Stimulated activated CD4-positive, alpha-beta T cell treated with anti-CD3 and anti-CD28 coated beads, TNF-alpha, amount 100 ng/mL, for 48 hours (primary cell): Measurements from ENCODE around the gene DNAH8.

Experiments
- DNase-seq, 3 donors: peaks; one replicate each; pipeline ENCODE4 v3.0.0-alpha.2; 2020; ENCODE audit warnings: low read depth in 3 of 3

Gene DNAH8

GRCh38 chr6:39017547-39017880, 302.4 kb downstream of the DNAH8 start:
- no peak for DNase-seq

GRCh38 chr6:39018103-39018502, 303.0 kb downstream of the DNAH8 start:
- DNase-seq = no peak

- DNase-seq = no peak
Measured at GRCh38 chr6:39020136-39020535, 305.0 kb downstream of the DNAH8 start.

GRCh38 chr6:39021041-39021440, 305.9 kb downstream of the DNAH8 start:
- no peak for DNase-seq

GRCh38 chr6:39021779-39022178, 306.7 kb downstream of the DNAH8 start:
- DNase-seq = no peak

GRCh38 chr6:39026175-39026574, 311.1 kb downstream of the DNAH8 start:
- no peak for DNase-seq

- peak; percentile 19 to 47 (median 31) for DNase-seq
Measured at GRCh38 chr6:39029156-39030011, 314.3 kb downstream of the DNAH8 start.

GRCh38 chr6:39035681-39036080, 320.6 kb downstream of the DNAH8 start:
- DNase-seq = no peak

- no peak for DNase-seq
Measured at GRCh38 chr6:39037082-39037508, 322.0 kb downstream of the DNAH8 start.

- DNase-seq = no peak
Measured at GRCh38 chr6:39037707-39038106, 322.6 kb downstream of the DNAH8 start.

- DNase-seq = no peak
Measured at GRCh38 chr6:39040080-39040673, 325.1 kb downstream of the DNAH8 start.

GRCh38 chr6:39041072-39041471, 326.0 kb downstream of the DNAH8 start:
- no peak for DNase-seq

- no peak for DNase-seq
Measured at GRCh38 chr6:39043776-39044175, 328.7 kb downstream of the DNAH8 start.

- DNase-seq = no peak
Measured at GRCh38 chr6:39044181-39044580, 329.1 kb downstream of the DNAH8 start.

GRCh38 chr6:39047434-39048327, 332.6 kb downstream of the DNAH8 start:
- no peak for DNase-seq

GRCh38 chr6:39048481-39049399, 333.6 kb downstream of the DNAH8 start, which contains the start of gene GLP1R:
TSS of gene GLP1R (plus strand) at chr6:39048781. CDS start at chr6:39048841, 60 bp downstream.
- no peak for DNase-seq

GRCh38 chr6:39049575-39050283, 334.6 kb downstream of the DNAH8 start:
- no peak for DNase-seq

- no peak for DNase-seq
Measured at GRCh38 chr6:39050453-39051112, 335.5 kb downstream of the DNAH8 start.

GRCh38 chr6:39051399-39052122, 336.4 kb downstream of the DNAH8 start:
- DNase-seq = no peak
